Hematopoietic multipotent progenitor cell (in vitro differentiated cells): ENCODE data around the gene TM4SF1. TPM values are rescaled to one million over a fixed set of nuclear protein-coding genes. Genes with fewer than 3 reads are reported as not detected.

Source experiments
- total RNA-seq: library from RNA; depleted of rRNA; stranded (reverse); fragments of >200 nt; gene quantifications from one replicate; pipeline ENCODE4 v1.2.3, GENCODE V29; 2012

Gene TM4SF1
- total RNA-seq, 1 donor = 114 TPM

Other genes starting within 250 kb of the TM4SF1 start
- 14.8 TPM for gene HPS3, start 248.0 kb downstream of the TM4SF1 start, total RNA-seq
- gene CP, start 155.8 kb downstream of the TM4SF1 start, total RNA-seq = 10.2 TPM
- 0.27 TPM for gene TM4SF18, start 44.0 kb downstream of the TM4SF1 start, total RNA-seq
- not detected for gene TM4SF4, start 97.0 kb upstream of the TM4SF1 start, total RNA-seq